Type B pancreatic cell (in vitro differentiated cells): ENCODE data around the gene CEMIP. TPM values are rescaled to one million over a fixed set of nuclear protein-coding genes. Genes with fewer than 3 reads are reported as not detected.

Experiments
- DNase-seq: peaks from one replicate; pipeline ENCODE4 v3.0.0; 2021; ENCODE audit warnings: mixed read lengths; ENCODE audit not compliant: unreplicated experiment; ENCODE audit errors: extremely low spot score
- H3K27ac Mint-ChIP-seq: 2 replicates; pipeline ENCODE4 v1.8.0; 2021; ENCODE audit warnings: mild to moderate bottlenecking, mixed read lengths
- H3K27me3 Mint-ChIP-seq: 2 replicates; pipeline ENCODE4 v1.8.0; 2021; ENCODE audit warnings: mixed read lengths
- H3K36me3 Mint-ChIP-seq: 2 replicates; pipeline ENCODE4 v1.8.0; 2021; ENCODE audit warnings: mixed read lengths
- H3K4me1 Mint-ChIP-seq: one replicate; pipeline ENCODE4 v1.8.0; 2021; ENCODE audit warnings: mixed read lengths; ENCODE audit not compliant: unreplicated experiment
- H3K4me3 Mint-ChIP-seq: 2 replicates; pipeline ENCODE4 v1.8.0; 2021; ENCODE audit warnings: mild to moderate bottlenecking, mixed read lengths
- H3K9me3 Mint-ChIP-seq: 2 replicates; pipeline ENCODE4 v1.8.0; 2021; ENCODE audit warnings: mixed read lengths
- total RNA-seq: library from RNA; stranded (reverse); gene quantifications from 2 replicates; pipeline ENCODE4 v1.2.1, GENCODE V29; 2021; ENCODE audit warnings: low replicate concordance
- TF ChIP-seq, protein P1 (sequence below): fragments of 200-600 bp; sonication (generic); conservative IDR thresholded peaks from 2 replicates; pipeline ENCODE4 v1.5.0; 2021; ENCODE audit warnings: antibody characterized with exemption, mild to moderate bottlenecking

The CEMIP gene
- total RNA-seq, 1 donor from 2014 or later = 16.4 TPM

DNA sequence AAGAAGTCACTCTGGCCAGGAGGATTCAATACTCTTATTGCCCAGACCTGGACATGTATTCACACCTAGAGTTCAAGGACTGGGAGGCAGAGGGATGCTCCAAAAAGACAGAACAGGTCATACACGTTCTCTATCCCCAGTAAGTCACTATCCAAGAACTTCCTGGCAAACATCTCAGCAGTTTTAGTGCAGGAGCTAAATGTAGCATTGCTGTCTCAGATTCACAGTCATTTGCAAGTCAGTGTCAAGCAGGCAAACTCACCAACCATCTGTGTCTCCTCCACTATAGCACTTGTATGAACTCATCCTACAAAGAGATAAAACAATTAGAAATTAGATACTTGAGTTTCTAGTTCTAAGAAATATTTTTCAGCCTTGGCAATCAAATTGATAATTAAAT lies 45.7 kb upstream of the CEMIP start:
- DNase-seq = no peak
- no peak overlapping the region for H3K27ac Mint-ChIP-seq
- TF ChIP-seq, protein P1, sequence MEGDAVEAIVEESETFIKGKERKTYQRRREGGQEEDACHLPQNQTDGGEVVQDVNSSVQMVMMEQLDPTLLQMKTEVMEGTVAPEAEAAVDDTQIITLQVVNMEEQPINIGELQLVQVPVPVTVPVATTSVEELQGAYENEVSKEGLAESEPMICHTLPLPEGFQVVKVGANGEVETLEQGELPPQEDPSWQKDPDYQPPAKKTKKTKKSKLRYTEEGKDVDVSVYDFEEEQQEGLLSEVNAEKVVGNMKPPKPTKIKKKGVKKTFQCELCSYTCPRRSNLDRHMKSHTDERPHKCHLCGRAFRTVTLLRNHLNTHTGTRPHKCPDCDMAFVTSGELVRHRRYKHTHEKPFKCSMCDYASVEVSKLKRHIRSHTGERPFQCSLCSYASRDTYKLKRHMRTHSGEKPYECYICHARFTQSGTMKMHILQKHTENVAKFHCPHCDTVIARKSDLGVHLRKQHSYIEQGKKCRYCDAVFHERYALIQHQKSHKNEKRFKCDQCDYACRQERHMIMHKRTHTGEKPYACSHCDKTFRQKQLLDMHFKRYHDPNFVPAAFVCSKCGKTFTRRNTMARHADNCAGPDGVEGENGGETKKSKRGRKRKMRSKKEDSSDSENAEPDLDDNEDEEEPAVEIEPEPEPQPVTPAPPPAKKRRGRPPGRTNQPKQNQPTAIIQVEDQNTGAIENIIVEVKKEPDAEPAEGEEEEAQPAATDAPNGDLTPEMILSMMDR = no peak
- H3K4me1 Mint-ChIP-seq = peaks cover 50% of the 10 kb centered on the region
- H3K27me3 Mint-ChIP-seq = no peaks in the 10 kb centered on the region
- H3K36me3 Mint-ChIP-seq = peaks cover 24% of the 10 kb centered on the region
- H3K4me3 Mint-ChIP-seq = no peak overlapping the region
- peaks cover 7% of the 10 kb centered on the region for H3K9me3 Mint-ChIP-seq

DNA sequence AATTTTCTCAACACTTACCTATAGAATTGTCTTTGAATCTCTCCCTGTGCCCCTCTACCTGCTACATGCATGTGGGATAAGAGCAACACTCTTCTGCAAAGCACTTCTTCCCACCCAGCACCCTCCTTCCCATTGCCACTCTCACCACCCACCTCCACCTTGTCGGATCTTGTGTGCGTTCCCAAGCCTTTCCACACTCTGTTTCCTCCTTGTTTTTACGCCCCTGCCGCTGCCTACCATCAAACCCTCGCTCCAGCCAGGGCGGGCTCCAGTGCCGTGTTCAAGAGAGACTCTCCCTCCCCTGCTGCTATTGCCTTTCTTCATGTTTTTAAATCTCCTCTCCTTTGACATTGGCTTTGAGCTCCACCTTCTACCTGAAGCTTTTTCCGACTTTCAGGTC lies 43.8 kb upstream of the CEMIP start:
- peaks cover 31% of the 10 kb centered on the region for H3K36me3 Mint-ChIP-seq
- DNase-seq = no peak
- no peak overlapping the region for H3K27ac Mint-ChIP-seq
- TF ChIP-seq, protein P1 = no peak
- H3K4me3 Mint-ChIP-seq = peak overlapping the region; percentile 39
- H3K27me3 Mint-ChIP-seq = no peaks in the 10 kb centered on the region
- peaks cover 17% of the 10 kb centered on the region for H3K9me3 Mint-ChIP-seq
- peaks cover 43% of the 10 kb centered on the region for H3K4me1 Mint-ChIP-seq

DNA sequence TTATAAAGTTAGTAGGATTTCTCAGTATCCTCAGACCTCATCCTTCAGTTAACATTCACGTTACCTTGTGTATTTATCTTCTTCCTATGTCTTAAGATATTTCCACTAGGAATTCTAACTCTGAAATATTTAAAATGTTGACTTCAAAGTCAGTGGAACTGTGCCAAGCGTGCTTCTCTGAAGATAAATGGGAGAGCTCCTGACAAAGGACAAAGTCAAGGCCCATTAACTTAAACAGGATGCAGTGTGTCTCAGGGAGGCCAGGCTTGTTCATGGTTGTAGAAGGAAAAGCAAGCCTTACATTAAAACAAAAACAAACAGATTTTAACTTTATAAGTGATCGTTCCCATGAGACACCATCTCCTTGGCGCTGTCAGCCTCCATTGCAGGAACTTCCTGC lies 42.6 kb upstream of the CEMIP start:
- Mint-ChIP-seq H3K9me3 (peaks cover 17% of the 10 kb centered on the region), H3K36me3 (peaks cover 32% of the 10 kb centered on the region), H3K4me3 (peak overlapping the region; percentile 21), H3K27ac (peak overlapping the region; percentile 24), H3K4me1 (peaks cover 40% of the 10 kb centered on the region), H3K27me3 (no peaks in the 10 kb centered on the region)
- no peak for DNase-seq
- TF ChIP-seq, protein P1 = no peak

DNA sequence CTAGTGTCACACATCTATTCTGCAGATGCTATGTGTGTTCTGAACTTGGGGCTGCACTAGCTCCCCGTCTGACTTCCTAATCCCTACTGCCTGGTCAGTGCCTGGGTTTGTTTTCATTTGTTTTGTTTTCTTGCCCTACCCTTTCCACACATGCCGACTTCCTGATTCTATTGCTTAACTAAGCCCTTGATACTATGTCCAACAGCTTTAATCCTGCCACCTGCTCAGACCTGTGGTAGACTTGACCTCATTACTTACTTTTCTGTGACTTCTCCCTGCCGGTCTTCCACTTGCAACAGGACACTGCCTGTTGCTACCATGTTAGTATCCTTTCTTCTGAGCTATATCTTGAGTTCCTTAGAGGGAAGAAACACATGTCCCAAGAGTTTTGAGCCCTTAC lies 39.3 kb upstream of the CEMIP start:
- Mint-ChIP-seq H3K27ac (peak overlapping the region; percentile 11), H3K9me3 (peaks cover 23% of the 10 kb centered on the region), H3K4me1 (peaks cover 55% of the 10 kb centered on the region), H3K27me3 (no peaks in the 10 kb centered on the region), H3K36me3 (peaks cover 37% of the 10 kb centered on the region), H3K4me3 (no peak overlapping the region)
- DNase-seq = no peak
- TF ChIP-seq, protein P1 = no peak

DNA sequence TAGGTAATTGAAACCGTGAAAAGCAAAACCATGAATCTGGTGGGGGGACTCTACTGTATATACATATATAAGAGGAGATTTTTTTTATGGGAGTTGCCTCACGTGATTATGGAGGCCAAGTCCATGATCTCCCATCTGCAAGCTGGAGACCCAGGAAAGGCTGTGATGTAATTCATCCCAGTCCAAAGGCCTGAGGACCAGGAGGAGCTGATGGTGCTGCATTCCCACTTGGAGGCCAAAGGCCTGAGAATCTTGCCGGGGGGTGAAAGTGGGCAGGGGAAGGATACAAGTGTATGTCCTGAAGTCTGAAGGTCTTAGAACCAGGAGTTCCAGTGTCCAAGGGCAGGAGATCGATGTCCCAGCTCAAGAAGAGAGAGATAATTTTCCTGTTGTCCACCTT lies 37.1 kb upstream of the CEMIP start:
- Mint-ChIP-seq H3K36me3 (peaks cover 38% of the 10 kb centered on the region), H3K4me3 (no peak overlapping the region), H3K9me3 (peaks cover 23% of the 10 kb centered on the region), H3K27ac (peak overlapping the region; percentile 29), H3K27me3 (no peaks in the 10 kb centered on the region), H3K4me1 (peaks cover 45% of the 10 kb centered on the region)
- DNase-seq = no peak
- TF ChIP-seq, protein P1 = no peak
